NCI-H82 treated with DMSO at 0.1 percent for 48 hours (cell line): ENCODE data around the gene PDHX.
A peak's percentile ranks its signal among the peaks of the same experiment; 100 is the strongest.
"Not testable (repeated sequence)": the region's sequence is repeated elsewhere in the genome, so short reads cannot be mapped to it uniquely, and the experiment has no call there.

ENCODE experiments used
- DNase-seq: peaks from one replicate; lab custom pipeline; 2025; ENCODE audit not compliant: unreplicated experiment; lab: John Stamatoyannopoulos, UW

PDHX gene

DNA sequence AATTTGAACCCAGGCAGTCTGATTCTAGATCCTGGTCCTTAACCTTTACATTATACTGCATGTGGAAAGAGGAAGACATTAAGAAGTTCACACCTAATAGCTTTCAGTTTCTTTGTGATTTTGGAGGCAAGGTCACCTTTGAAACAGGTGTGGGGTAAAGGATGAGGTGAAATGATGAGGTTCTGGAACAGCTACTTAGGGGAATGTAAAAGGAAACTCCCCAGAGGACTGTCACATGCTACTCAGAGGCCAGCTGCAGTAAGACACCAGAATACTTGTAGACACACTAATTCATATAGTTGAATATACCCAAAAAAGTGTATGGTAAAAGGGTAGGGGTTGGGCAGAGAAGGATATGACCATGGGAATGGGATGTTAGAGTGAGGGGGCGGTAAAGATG lies 5.6 kb upstream of the PDHX start:
- no peak for DNase-seq

DNA sequence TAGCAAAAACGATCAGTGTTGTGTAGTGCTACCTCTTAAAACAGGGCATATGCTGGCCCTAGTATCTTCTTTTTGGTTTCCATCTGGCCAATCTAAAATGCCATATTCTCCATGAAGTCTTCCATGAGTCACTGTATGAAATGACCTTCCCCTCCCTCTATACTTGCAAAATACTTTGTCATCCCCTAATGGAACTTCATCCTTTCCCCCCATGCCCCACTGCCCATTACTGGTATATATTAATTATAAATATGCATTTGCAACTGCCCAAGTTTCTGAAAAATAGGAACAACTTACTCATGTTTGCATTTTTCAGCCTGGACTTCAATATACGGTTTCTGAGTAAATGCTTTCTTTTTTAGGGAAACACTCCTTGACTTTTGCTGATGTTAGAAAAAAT lies 4.7 kb upstream of the PDHX start:
- DNase-seq = no peak

DNA sequence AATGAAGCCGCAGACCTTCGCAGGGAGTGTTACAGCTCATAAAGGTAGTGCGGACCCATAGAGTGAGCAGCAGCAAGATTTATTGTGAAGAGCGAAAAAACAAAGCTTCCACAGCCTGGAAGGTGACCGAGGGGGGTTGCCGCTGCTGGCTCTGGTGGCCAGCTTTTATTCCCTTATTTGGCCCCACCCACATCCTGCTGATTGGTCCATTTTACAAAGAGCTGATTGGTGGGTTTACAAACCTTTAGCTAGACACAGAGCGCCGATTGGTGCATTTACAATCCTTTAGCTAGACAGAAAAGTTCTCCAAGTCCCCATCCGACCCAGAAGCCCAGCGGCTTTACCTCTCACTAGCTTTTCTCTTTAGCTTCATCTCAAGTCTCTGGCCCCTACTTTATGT lies 2.9 kb upstream of the PDHX start:
- DNase-seq = not testable (repeated sequence)

DNA sequence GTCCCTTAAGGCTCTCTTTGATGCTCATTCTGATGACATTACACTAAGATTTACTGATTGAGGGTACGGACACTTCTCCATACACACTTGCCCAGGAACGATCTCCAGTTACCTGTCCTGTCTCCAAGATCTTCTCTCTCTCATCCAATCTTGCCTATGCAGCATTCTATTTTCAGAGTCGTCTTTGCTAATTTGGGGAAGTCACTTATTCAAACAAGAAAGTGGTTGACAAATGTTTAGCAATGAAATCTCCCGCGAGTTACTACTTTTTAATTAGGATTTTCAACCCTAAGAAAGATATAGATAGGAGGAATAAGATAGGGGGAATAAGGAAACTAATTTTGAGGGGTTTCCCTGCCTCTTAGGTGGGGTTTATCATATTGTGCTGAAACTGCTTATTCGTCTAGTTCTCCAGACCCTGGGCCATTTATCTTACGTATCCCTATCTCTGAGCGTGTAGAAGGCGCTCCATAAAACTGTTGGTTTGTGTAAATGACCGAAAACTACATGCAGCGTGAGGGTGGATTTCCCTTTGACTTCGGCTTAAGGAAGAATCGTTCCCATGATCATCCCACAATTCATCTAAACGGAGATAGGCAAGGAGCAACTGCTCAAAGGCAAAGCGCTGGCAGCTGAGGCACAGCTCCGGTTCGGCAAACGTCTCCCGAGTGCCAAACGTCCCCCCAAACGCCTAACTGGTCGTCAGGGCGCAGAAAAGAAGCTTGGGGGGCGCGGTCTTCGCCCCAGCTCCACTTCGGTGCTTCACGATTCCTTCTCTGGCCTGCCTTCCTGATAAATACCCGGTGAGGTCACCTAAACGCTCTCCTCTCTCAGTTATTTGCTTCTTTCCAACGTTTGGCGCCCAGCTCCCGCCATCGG lies 1.0 kb upstream of the PDHX start:
- no peak for DNase-seq

DNA sequence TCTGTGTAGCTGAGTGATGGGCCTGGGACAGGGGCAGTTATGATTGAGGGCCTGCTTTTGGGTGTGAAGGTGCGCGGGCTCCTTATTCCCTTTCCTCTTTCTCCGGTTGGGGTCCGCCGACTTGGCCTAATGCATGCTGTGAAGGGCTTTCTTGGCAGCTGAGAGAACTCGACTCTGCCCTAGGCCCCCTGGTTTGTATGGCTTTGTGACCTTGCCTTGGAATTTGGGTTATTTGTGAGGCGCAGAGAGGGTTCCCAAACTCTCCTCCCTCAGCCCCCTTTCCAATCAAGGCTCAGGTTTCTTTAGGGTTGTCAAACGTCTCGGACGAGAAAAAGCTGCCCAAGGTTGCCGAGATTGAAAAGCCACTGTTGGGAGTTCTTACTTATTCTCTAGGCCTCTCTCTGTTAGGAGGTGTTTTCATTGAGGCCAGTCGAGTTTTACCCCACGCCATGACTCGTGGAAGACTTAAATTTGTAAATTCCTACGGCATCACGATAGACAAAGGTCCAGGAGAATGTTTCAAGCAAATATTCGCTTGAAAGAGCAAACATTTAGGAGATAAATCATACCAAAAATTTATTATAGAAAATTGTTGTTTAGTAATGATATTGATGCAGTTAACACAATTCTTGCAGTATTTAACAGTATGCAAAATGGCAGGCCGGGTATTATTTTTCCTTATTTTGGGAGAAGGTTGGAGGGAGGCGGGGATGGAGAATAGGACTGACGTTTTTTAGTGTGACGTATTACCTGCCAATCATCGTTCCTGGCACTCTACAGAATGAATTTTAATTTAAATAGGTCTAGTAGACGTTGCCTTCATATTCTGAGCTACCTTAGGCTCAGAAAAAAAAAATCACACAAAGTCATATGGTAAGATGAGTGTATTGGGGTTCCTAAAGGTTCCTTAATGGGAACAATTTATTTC lies 689 bp downstream of the PDHX start:
- no peak for DNase-seq

DNA sequence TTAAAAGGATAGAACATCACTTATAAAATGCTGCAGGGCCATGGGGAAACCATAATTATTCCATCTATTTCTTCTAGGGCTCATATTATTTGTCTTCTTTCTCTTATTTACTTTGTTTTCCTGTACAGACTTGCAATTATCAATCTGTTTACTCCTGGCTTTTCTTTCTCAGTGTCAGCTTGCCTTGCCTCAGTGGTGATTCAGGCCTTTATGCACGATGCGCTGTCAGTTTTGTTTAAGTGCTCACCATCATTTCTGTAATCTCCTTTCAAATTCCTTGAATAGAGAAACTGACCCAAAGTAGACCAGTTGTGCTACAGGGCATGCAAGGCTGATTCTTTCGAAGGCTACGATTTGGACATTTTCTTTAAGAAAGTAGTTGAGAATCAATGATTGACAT lies 4.7 kb downstream of the PDHX start:
- no peak for DNase-seq

DNA sequence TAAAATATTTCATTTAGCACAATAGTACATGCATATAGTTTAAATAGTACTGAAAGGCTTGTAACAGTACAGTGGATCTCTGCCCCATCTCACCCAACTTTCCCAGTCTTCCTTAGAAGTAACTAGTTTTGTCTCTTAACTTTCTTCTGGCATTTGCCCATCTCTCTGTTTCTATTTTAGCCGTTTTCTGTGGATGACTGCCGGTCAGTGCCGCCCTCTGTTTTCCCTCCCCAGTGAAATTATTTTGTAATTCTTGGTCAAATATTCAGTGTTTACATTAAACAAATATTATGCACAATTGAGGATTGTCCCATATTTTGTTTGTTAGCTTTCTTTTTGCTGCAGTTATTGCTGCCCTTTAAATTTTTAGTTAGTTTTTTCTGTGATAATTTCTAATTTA lies 8.3 kb downstream of the PDHX start:
- DNase-seq = no peak

DNA sequence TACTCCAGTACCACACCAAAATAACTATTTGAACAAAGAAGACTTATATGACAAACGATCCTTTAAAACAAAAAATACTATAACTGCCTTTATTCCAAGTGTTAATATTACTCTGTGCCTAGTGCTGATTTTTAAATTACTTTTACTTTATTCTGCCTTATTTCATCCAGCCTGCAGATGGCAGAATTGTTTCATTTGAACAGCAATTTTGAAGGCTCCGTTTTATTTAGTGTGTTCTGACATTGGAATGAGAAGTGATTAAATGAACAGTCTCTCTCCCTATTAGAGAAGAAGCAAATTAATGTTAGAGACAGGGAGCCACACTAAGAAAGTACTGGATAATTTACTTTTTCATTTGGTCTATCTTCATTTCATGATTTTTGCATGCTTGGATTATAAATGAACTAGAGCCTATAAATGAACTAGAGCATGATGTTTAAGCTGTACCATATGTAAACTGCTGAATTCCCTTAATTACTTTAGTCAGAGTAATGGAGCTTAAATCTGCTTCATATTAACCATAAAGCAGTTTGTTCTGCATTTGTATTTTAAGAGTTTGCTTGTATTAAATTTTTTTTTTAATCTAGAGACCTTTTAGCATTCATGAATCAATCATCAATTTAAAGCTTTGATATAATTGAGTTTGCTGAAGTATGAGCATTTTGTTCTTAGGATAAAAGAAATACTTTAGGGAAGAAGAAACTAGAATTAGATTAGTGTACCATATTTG lies 9.8 kb downstream of the PDHX start:
- peak; percentile 16 for DNase-seq

DNA sequence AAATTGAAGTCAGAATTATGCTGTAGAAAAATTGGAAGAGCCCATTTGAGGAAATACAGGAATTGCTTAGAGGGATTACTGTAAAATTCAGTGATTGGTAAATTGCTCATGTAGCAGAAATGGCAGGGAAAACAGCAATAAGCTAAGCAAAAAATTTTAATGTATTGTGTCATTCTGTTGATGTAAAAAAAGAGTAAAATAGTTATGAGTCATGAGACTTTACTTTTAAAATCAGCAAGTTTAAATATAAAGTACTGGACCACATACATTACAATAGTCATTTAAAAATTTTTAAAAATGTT lies 10.4 kb downstream of the PDHX start:
- DNase-seq = no peak

DNA sequence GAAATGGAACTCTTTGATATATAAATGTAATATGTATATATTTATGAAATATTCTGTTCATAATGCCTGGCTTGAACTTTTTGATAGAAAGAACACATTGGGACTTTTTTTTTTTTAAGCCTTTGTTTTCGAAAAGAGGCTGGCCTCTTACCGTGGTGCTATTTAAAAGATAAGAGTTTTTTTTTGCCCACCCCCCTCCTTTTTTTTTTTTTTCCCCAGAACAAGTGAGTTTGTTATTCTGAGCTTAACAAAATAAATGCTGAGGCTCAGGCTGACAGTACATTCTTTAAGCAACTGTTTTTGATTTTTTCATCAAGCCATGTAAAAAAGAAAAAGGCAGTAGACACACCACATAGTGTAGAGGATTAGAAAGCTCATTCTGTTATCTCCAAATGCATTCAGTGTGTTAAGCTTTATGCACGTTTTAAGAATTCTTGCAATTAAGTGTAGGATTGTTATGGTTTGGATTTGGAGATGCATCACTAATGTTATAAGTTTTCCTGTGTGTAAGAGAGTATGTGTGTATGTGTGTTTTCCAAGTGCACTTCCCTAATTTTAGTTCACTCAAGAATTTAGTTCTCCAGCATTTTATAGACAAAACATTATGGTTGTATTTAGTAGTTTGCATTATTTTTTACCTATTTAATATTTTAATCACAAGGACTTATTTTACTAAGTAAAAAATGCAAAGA lies 12.0 kb downstream of the PDHX start:
- DNase-seq = no peak

DNA sequence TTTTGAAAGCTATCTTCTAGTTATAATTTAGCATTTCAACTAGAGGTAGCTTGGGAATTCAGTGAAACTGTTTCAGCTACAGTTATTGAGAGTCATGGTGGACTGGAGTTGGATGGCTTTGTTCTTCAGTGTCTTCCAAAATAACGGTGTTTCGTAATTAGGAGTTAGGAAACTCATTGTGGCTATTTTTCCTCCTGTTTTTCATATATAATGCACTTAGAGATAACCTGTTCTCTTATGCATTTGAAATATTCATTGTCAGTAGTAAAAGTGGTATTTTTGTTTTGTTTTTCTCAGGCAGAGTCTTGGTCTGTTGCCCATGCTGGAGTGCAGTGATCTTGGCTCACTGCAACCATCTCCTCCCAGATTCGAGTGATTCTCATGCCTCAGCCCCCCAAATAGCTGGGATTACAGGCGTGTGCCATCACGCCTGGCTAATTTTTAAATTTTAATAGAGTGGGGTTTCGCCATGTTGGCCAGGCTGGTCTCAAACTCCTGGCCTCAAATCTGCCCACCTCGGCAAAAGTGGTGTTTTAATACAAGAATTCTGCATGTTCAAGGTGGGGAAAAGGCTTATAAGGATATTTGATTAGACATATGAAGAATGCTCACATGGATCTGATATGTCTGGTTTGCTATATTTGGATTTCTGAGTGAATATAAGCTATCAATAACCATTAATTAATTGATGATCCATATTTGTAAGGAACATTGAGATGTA lies 12.7 kb downstream of the PDHX start:
- no peak for DNase-seq

DNA sequence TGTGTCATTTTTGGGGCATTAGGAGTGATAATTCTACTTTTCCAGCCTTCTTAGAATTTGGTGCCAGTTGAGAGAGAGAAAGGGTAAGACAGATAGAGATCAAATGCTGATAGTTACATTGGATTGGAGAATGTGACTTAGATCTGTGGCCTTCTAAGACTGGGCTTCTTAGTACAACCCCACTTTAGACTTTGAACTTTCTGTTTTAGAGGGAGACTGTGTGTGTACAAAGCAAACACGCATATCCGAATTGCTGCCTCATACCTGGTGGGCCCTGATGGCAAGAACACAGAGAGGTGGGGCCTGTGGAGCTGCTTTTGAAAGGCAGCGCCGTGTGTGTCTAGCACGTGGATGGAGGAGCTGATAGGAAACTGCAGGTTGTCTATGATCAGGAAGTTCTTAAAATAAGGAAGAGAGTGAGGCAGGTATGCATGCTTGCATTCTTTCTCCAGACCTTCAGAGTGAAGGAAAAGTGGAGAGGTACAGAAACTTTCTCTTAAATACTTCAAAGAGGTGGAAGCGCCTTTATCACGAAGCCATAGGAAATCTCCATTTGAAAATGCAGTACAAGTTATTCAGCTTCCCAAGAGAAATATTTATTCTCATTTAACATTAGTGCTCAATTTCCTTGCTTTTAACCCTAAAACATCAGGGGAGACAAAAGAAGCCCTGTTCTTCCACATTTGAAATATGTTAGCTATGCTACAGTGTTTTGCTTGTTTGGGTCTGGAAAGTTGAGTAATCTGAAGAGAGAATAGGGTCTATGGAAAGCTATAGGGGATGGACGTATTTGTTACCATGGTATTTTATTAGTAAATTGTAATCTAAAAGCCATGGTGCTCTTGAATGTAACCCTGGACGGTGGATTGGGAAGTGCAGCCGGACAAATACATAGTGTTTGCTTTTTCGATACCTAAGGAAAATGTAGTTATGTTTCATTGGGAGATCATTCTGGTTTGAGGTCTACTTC lies 13.7 kb downstream of the PDHX start:
- no peak for DNase-seq

DNA sequence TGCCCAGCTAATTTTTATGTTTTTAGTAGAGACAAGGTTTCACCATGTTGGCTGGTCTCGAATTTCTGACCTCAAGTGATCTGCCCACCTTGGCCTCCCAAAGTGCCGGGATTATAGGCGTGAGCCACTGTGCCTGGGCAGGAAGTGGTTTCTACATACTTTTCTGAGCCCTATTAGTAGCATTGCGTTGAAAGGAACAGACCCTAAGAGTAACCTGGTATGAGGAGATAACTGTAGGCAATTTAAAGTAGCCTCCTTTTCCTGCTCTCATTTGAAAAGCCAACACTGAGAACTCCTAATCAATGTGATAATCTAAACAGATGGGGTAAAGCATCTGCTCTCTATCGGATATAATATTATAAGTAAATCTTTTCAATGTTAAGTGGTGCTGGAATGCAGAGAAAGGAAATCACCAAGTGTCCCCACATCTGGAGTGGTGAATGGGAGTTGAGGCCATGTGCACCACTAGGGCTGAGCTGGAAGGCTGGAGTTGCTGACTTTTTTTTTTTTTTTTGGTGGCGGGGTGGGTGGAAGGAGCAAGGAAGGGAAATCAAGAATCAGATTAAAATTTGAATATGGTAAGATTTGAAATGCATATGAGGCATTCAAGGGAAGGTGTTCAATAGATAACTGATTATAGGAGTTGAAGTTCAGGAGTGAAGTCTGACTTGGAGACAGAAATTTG lies 20.7 kb downstream of the PDHX start:
- no peak for DNase-seq

DNA sequence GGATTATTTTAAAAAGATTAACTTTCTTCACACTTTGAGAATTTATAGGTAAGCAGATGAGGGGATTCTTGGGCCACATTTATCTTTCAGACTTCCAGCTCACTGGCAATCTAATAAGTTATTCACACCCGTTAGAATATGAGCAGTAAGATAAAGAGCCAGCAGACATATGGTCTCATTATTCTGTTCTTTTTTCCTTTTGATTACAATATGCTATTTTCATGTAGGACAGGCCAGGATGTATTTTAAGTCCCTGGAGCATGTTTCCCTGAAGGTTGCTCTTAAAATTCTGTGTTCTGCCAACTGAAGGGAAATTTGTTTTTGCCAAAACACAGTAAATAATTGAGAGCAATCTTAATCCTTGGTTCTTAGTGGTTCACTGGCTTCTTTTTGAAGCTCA lies 22.2 kb downstream of the PDHX start:
- DNase-seq = peak; percentile 13

DNA sequence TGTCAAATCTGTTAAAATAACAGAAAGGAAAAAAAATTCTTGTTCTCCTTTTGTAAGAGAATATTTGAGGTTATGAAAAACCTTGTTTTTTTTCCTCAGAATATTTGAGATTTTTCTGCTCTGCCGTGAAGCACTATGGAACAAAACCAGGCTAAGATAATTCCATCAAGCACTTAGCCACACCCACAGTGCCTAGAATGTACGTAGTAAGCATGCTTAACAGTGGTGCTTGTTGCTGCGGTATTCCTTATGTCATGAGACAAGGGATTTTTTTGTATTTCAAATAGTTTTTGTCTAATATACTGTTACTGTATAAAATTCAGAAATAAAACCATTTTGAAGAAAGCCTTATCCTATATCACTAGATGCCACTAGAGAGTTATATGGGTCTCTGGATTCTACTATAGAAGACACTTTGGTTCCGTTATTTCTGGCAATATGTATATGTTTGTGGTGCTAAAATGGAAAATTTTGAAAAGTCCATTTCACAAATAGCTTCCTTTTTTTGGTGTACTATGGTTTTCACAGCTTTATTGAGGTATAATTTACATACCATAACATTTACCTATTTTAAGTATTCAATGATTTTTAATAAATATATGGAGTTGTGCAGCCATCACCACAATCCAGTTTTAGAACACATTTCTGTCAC lies 23.7 kb downstream of the PDHX start:
- DNase-seq = no peak

DNA sequence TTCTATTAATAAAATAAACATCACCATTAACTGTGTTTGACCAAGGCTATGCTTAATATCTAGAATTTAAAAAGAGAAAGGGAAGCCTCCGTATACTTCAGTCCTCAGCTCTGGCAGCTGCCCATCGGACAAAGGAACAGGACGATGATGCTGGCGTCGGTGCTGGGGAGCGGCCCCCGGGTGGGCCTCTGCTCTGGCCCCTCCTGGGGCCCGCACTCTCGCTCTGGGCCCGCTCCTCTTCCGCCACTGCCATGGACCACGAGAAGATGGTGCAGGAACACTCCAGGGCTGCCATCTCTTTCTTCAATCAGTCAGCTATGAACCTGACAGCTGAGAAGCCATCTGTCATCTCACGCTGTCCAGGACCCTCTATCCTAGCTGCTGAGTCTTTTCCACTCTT lies 25.3 kb downstream of the PDHX start:
- DNase-seq = no peak

DNA sequence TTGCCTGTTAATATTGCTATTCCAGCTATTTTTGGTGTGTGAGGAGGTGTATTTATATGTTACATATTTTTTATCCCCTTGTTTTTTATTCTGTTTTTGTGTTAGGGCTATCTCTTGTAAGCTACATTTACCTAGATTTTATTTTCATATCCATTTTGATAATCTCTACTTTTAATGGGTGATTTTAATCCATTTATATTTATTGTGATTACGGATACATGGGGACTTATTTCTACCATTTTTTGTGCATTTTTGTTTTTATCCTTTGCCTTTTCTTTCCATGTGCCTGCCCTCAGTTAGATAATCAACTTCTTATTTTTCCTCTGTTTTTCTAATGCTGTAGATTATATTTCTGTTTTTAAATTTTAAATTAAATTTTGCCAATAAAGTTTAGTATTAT lies 28.3 kb downstream of the PDHX start:
- DNase-seq = no peak

DNA sequence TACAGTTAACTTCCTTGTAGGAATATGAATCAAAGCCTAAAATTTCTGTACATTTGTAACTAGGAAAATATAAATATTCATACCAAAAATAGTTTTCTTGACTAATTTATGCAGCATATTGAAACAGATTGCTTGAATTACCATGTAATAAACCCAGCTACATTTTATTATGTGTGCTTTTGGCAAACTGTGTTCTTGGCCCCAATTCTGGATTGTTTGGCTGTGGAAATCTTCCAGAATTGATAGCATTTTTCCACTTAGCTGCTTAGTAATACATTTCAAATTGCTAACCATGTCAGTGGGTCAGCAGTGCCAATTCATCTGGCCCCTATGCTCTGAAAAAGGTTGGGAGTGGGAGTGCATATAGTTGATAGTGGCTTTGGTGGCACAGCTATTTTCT lies 32.3 kb downstream of the PDHX start:
- DNase-seq = no peak
